Measurements from ENCODE around the gene JAZF1.

Gene JAZF1

DNA sequence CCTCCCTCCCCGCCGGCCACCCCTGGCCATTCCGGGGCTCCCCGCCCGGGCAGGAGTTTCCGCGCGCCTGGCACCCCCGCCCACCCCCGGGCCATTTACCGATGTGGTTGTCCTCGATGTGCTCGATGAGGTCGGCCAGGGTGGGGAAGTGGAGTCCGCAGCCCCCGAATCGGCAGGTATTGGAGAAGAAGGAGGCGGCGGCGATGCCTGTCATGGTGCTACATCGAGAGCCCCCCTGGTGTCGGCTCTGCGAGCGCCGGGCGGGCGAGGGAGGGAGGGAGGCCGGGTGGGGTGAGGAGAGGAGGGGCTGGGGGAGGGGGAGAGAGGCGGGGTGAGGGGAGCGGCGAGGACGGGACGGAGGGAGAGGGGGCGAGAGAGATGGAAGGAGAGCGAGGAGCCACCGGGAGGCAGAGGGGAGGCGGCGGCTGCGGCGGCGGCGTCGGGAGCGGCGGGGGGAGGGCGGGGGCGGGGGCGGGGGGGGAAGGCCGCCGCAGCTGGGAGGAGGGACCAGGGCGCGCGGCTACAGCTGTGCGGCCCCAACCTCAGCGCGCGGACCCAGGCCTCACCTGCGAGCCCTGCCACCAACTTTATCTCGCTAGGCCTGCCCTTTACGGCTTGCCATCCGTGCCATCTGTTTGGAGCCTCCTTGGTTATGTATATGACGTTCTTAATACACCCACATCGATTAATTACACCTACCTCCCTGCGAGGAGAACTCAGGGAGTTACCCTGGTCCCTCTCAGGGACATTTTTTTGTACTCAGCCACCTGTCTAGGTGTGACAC, at the start of gene JAZF1:
Gene JAZF1 (minus strand): TSS at position 432 of the 784 bp plus-strand sequence.
- no peak for DNase-seq (ENCODE audit: low spot score)

DNA sequence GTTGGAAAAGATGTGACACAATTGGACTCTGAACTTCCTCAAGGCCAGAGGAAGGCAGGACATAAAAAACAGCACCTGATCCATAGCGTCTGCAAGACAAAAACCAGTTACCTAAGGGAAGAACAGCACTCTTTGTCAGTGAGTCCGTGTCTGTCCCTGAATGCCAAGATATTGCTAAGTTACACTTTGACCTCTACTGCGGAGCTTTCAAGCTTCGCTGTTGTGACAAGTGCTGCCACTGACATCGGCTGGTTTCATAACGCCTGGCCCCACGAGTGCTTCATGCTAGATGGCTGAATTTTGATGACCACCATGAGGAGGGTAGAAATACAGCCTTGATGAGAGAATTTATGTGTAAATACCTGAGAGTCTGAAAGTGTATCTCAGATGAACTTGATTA, 49.7 kb upstream of the JAZF1 start:
- DNase-seq (ENCODE audit: low spot score), result no peak

DNA sequence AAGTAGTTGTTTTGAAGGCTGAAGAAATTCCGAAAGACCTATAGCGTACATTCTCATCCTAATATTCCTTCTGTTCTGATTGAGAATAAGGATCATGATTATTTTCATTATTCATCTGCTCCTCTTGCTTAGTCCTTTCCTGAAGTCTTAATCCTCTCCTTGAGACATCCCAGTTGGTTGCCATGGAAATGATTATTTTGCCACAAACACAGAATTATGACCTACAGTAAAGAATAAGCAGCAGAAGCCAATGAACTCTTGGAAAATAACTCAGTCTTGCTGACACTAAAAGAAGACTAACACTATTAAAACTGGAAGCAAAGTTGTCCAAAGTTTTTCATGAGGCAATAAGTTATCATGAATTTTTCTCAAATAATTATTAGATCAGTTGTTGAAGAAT, 47.8 kb upstream of the JAZF1 start:
- DNase-seq (ENCODE audit: low spot score), result no peak

DNA sequence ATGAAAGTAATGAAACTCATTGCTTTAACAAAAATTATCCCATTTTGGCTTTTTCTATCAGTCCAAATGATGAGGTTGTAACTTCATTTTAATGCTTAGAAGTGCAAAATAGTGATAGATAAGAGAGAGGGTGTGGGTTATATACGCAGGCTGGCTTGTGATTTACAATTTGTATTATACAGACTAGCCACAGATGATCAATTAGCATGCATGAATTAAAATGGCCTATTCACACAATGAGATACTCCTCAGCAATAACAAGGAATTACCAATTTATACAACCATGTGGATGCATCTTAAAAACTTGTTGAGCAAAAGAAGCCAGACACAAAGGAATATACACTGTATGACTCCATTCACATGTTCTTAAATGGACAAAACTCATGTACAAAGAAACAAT, 45.4 kb upstream of the JAZF1 start:
- DNase-seq (ENCODE audit: low spot score), result no peak

DNA sequence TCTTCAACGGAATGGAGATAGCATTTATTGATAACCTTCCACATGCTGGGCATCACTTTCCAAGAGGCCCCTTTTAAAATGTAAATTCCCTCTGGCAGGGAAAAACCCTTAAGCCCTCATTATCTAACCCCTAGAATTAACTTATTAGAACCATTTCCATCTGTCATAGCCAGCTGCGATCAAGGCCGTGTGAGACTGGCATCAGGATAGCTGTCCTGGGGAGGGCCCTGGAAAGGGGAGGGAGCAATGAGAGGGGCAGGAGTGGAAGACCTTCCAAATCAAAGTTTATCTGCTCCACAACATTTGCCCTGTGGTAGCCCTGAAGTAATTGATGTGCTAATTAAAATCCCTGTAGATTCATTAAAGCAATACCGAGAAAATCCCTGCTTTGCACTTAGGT, 45.0 kb upstream of the JAZF1 start:
- no peak for DNase-seq (ENCODE audit: low spot score)

DNA sequence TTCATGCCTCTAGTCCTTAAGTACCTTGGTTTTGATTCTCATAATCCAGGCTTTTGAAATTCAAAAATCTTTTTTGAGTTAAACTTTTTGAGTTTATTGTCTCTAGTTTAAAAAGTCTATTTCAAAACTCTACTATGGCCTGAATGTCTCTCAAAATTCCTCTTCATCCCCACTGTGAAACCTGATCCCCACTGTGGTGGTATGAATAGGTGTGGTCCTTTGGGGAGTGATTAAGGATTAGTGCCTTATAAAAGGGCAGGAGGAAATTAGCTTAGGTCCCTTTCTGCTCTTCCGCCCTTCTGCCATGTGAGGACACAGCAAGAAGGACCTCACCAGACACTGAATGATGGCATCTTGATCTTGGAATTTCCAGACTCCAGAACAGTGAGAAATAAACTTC, 44.1 kb upstream of the JAZF1 start:
- DNase-seq (ENCODE audit: low spot score), result no peak

DNA sequence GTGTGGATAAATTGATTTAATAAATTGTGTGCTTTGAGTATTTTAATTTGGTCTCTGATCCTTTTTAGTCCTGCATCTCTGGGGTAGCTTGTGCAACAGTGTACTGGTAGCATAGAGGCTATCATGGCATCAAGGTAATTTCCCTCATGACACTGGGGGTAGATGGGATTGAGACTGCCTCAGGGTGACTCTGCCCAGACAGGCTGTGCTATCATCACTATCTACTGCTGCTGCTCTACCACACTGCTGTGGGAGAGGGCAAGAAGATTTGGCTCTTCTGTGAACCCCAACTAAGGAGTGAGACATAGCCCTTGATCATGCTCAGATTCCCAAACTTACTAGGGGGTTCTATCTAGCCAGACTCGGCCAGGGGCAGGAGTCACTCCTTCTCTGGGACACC, 43.6 kb upstream of the JAZF1 start:
- DNase-seq (ENCODE audit: low spot score), result no peak

DNA sequence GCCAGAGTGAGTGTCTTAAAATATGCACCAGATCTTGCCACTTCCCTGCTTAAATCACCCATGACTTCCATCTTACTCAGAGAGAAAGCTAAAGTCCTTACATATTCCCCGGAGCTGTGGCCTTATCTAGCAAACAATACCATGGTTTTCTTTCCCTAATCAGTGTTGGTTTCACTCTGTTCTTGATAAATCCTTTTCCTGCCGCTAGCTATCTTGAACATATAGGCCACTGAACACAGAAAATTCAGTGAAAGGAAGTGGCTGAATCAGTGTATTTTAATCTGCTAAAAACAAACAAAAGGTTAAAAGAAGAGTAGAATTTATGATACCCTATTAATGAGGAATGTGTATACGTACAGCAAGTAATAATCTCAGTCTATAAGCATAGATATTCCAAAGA, 42.0 kb upstream of the JAZF1 start:
- no peak for DNase-seq (ENCODE audit: low spot score)

DNA sequence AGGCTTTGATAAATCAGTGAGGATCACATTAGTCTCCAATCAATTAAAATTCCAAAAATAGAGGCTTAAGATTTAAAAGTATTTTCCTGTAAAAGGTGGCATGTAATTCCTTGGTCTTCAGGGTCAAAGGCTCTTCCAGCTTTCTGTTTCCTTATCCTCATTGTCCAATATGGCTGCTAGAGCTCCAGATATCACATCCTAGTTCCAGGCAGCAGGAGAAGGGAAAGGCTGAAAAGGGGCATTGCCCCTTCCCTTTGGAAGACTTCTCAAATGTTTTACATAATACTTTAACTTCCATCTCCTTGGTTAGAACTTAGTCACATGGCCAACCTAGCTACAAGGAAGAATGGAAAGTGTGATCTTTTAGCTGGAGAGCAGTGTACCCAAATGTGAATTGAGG, 39.2 kb upstream of the JAZF1 start:
- no peak for DNase-seq (ENCODE audit: low spot score)

DNA sequence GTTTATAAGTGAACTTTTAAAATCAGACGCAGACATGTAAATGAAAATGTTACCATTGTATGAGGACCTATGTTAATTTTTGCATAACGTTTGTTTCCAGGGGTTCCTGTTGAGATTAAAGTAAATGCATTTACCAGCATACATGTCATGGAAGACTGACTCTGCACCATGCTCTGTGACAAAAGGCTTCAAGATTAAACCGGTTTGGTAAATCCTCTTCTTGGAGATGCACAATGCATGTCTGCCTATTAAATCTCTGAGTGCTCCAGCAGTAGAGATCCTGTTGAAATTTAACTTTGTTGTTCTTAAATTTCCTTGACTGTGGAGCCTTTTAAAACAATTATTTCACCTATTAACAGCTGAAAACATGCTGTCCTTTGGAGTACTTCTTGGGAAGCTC, 36.5 kb upstream of the JAZF1 start:
- no peak for DNase-seq (ENCODE audit: low spot score)

DNA sequence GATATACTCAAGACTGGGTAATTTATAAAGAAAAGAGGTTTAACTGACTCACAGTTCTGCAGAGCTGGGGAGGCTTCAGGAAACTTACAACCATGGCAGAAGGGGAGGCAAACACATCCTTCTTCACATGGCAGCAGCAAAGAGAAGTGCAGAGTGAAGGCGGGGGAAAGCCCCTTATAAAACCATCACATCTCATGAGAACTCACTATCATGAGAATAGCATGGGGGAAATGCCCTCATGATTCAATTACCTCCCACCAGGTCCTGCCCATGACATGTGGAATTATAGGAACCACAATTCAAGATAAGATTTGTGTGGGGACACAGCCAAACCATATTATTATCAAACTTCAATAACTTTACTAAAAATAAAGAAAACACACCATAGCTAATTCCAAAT, 30.4 kb upstream of the JAZF1 start:
- no peak for DNase-seq (ENCODE audit: low spot score)

DNA sequence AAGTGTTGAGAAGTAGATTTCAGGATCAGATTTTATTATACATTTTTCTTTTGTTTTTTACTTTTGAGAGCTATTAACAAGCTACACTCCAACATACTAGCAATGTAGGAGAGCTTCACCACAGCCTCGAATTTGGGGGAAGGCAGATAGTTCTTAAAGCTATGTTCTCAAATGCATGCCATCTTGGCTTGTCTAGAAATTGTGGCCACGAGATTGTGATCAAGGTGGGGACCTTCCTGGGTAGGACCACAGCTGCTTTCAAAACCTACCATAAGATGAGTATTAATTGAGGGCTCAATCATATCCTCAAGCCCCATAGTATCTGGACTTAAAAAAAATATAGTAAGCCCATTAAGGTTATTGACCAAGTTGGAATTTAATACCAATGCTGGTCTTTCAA, 27.9 kb upstream of the JAZF1 start:
- no peak for DNase-seq (ENCODE audit: low spot score)

DNA sequence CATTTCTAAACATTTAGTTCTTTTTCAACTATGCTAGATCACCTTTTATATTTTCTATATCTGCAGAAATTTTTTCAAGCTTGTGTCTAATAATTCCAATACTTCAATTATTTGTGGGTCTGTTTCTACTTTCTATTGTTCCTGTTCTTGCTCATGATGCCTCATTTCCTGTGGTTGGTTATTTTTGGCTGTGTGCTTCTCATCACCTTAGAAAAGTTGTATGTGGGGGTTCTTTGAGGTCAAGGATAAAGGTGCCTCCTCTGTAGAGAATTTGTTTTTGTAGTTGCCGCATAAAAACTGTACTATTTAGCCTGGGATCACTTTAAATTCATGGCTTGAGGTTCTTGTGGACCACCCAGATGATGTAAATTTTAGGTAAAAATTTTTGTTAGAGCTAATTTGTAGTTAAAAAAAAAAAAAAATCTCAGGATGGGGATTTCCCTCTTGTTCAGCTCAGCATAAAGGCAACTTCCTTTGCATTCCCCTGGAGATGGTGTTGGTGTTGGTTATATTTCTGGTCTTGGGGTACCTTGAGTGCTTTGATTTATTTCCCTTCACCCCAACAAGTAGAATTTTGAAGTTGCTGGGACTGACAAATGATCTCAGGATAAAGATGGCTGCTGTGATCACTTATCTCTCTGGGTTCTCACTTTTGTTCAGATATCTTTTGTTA, 27.0 kb upstream of the JAZF1 start:
- peak; percentile 51 for DNase-seq (ENCODE audit: low spot score)

DNA sequence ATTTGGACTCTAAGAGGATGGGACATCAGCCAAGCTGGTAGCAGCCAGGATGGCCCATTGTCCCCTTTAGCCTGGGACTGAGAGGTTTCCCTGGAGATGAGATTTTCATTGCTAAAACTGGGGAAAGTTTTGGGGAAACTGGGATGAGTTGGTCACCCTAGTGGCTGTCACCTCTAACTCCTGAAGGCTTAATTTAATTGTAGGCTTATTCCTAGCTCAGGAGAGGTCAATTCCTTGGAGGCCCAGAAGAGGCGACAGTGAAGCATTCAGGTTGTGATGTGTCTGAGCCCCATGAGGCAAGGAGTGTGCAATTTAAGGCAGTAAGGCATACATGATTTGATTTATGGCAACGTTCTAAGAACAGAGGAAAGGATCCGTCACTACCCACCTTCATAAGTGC, 24.9 kb upstream of the JAZF1 start:
- DNase-seq (ENCODE audit: low spot score), result no peak

DNA sequence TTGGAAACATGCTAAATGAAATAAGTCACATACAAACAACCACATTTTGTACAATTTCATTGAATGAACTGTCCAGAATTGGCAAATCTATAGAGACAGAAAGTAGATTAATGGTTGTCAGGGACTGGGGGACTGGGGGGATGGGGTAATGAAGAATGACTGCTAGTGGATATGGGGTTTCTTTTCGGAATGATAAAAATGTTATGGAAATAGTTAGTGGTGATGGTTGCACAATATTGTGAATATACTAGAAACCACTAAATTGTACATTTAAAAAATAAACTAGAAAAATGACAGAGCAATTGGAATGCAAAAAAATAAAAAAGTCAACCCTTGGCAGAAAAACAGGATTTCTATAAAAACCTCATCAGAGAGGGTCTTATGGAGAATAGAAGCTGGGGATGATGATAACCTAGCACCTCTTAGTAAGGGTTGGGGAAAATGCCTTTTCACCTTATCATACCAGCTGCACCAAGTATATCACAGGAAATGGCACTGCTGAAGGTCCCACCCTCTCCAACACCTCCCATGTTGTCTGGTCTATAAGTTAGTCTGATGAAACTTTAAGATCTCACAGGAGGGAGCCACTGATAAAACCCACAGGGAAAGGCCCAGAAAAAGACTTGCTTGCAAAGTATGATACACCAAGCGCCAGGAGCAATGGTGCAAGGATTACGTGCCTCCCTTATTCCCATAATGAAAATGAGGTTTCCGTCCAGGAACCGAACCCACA, 23.1 kb upstream of the JAZF1 start:
- no peak for DNase-seq (ENCODE audit: low spot score)

DNA sequence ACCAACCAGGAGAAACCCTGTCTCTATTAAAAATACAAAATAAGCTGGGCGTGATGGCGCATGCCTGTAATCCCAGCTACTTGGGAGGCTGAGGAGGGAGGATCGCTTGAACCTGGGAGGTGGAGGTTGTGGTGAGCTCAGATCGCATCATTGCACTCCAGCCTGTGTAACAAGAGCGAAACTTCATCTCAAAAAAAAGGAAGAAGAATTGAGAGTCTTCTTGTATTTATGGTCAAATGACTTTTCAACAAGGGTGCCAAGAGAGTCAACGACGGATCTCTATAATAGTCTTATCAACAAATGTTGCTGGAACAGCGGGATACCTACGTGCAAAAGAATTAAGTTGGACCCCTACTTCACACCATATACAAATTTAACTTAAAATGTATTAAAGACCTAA, 21.6 kb upstream of the JAZF1 start:
- no peak for DNase-seq (ENCODE audit: low spot score)

DNA sequence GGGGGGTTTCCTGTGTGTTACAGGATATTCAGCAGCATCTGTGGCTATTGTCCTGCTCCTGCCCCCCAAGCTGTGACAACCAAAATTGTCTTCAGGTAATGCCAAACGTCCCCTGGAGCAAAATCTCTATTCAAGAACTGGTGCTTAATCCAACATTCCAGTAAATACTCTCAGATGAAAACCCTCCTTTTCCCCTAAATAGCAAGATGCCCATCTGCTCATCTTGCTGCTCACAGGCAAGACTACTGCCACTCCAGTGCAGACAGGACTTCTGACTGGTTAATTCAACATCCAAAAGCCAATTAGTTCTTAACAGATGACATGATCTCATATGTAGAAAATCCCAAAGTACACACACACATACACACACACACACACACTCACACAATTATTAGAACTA, 20.5 kb upstream of the JAZF1 start:
- no peak for DNase-seq (ENCODE audit: low spot score)

DNA sequence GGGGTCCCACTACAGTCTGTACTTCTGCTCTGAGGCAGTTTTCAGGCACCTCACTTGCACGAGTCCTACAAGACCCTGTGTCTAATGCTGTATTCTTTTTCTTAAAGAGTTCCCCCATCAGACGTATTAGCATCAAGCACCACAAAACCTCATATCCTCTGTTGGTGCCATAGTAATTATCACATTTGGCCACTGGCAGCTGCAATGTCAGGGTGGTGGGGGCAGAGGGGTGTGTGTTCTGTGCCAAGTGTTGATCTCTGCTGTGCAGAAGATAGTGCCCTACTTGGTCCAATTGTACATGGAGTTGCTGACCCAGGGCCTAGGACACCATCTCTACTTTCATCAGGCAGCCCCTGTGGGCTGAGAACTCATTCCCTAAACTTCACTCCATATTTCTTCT, 20.0 kb upstream of the JAZF1 start:
- DNase-seq (ENCODE audit: low spot score), result no peak

DNA sequence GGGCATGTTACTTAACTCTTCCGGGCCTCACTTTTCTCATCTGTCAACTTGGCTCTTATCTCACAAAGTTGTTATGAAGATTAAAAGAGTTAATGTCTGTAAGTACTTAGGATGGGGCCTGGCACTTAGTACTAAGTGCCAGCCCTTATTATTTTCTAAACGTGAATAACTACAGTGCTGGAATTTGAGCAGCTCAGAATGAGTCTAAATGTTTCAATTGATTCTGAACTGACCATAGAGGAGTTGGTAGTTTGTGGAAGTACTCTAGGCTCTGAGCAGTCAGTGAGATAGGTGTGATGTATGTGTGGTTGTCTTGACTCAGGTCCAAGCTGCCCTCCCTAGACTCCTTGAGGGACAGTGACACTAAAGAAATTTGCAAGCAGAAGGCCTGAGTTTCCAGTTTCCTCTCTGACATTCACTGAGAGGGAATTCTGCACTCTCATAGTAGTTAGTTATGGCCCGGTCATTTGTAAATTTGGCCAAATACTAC, 18.5 kb upstream of the JAZF1 start:
- no peak for DNase-seq (ENCODE audit: low spot score)

DNA sequence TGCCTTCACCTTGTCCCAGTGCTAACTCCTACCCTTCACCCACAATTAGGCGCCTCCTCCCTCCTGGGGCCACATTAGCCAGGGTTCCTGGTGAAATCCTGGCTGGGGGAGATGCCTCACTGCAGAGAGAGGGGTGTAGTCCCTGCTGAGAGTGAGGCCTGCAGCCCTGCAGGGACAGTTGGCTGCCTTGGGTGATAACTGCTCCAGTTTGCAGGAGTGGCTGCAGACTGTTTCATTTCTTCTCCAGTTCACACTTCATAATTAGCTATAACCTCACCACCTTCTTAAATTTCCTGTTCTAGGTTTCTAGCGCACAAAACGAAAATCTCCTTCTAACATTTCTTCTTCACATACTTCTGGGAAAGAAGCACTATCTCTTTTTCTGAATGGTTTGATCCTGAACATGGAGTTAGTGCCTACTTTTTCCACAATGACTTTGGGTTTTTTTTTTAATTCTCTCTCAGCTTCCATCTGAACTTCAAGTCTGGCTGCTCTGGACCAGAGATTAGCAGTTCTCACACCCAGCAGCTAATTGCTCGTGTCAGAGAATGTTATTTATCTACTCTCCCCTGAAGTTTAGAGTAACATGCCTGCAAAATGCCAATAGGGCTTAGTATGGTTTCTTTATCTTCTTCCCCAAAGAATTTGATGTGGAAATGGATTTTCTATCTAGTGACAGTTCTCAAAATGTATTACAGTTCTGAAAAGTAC, 15.5 kb upstream of the JAZF1 start:
- no peak for DNase-seq (ENCODE audit: low spot score)

DNA sequence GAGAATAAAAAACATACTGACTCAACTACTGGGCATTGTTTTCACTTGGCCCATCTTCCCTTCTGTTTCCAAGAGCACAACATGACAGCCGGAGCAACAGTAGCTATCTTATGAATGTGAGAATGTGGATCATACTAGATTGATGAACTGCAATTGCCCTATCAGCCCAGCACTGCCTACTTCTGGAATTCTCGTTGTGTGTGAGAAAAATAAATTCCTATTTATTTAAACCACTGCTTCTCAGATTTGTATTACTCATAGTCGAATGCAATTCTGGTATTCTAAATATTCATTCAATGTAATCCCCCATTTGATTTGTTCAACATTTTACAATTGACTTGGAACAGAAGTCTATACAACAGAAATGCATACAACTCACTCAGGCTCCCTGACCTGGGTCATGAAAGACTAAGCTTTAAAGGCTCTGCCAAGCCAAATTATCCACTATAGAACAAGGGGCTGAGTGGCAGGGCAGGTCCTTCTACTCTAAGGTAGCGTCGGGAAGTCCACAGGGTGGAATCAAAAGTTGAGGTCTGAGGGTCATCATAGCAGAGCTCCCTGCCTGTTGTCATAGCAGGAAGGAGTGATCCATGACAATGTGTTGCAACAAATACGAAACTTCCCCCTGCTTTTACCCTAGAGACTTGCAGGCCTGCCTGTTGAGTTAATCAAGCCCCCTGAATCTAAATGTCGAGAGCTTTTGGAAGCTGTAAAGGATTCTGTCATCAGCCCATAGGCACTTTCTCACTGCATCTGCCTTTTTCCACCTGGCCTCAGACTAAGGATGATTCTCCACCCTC, 12.4 kb upstream of the JAZF1 start:
- DNase-seq (ENCODE audit: low spot score), result no peak

DNA sequence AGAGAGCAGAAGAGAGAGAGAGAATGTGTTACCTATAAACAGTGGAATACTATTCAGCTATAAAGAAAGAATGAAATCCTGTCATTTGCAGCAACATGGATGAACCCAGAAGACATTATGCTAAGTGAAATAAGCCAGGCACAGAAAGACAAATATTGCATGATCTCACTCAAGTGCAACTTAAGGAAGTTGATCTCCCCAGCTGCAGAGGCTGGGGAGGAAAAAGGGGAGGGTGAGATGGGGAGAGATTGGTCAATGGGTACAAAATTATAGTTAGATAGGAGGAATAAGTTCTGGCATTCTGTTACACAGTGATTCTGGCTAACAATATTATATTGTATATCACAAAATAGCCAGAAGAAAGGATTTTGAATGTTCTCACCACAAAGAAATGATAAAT, 11.2 kb upstream of the JAZF1 start:
- DNase-seq (ENCODE audit: low spot score), result no peak
